ENCODE results near the gene EXOC2.

Gene EXOC2

DNA sequence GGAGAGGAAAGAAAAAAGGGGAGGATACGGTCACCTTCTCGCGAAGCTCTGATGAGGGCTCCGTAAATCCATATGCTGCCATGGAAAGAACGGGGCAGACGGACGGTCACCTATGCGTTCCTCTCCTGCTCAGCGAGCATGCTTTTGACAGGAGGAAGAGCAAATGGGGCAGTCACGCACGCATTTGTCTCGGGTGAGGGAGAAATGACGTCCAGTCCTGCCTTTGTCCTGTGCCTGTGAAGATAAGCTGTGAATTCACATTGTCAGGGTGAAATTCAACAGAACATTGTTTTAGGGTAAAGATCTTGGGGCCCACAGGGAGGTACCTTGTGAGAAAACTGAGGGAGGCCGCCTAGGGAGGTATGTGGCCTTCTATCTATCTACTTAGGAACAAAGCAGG, 217.6 kb downstream of the EXOC2 start:
- WGBS (ENCODE audit: extremely low coverage, insufficient coverage, insufficient read length) = no CpG with 5 or more reads among the region's 14 CpGs

DNA sequence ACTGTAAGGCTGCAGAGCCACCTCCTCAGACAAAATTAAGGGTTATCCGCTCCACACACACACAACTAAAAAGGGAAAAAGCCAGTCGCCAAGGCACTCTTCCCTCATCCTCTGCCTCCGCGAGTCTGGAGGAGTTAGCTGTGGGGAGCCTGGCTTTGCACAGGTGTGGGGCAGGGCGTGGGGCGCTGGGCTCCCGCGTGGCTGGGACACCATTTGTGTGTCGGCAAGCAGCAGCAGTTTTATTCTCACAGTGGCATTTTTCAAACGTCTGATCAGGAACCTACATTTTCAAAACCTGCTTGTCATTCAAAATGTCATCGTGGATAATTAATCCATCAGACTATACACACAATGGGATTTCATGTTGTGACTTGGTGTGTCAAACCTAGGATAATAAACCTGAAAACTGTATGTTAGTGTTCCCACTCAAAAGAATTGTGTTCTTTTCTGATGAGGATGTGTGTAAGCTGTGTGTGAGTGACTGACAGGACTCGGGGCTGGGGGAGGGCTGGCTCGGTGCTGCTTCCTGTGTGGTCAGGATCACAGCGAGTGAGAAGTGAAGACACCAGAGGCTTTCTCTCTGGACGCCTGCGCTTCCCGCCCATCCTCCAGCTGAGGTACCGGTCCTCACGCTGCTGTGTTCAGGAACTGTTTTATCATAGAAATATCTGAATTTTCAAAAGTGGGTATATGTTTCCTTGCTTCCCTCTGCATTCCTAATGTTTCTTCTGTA, 218.3 kb downstream of the EXOC2 start:
- no peak overlapping the region for H2BK120ac ChIP-seq (ENCODE audit: insufficient read depth, low read length, poor library complexity)
- H3K4me3 ChIP-seq (ENCODE audit: low read depth, low read length) = no peak overlapping the region
- no peak overlapping the region for H2AFZ ChIP-seq (ENCODE audit: insufficient read depth, low read length, poor library complexity)

More for the DNA sequence above, 217.6 kb downstream of the EXOC2 start:
- no peaks in the 10 kb centered on the region for H3K79me2 ChIP-seq (ENCODE audit: control insufficient read depth, insufficient read depth, low read length, poor library complexity)
- H3K4me3 ChIP-seq (ENCODE audit: low read depth, low read length) = no peak overlapping the region
- H3K36me3 ChIP-seq (ENCODE audit: control insufficient read depth in 1 of 2, insufficient read depth in 2 of 2, low read length in 2 of 2) = no peaks in the 10 kb centered on the region
- no peak overlapping the region for H3K9ac ChIP-seq (ENCODE audit: low read length)
- H2BK5ac ChIP-seq (ENCODE audit: low read depth, low read length, poor library complexity) = no peak overlapping the region
- no peak overlapping the region for H3K23ac ChIP-seq (ENCODE audit: low read length)
- no peak overlapping the region for H3K4ac ChIP-seq (ENCODE audit: low read depth, low read length)
- H3K27me3 ChIP-seq (ENCODE audit: insufficient read depth, low read length) = no peaks in the 10 kb centered on the region
- no peak for DNase-seq
- no peak overlapping the region for H3K14ac ChIP-seq (ENCODE audit: low read length)
- no peaks in the 10 kb centered on the region for H3K4me1 ChIP-seq (ENCODE audit: control insufficient read depth in 1 of 2, insufficient read depth in 2 of 2, low read length in 2 of 2)
- no peaks in the 10 kb centered on the region for H3K9me3 ChIP-seq (ENCODE audit: insufficient read depth, low read depth, low read length)
- no peak overlapping the region for H2AFZ ChIP-seq (ENCODE audit: insufficient read depth, low read length, poor library complexity)
- H2AK5ac ChIP-seq (ENCODE audit: low read length) = no peak overlapping the region
- H3K4me2 ChIP-seq (ENCODE audit: low read length) = no peak overlapping the region
- H3K18ac ChIP-seq (ENCODE audit: low read length) = no peak overlapping the region
- H4K91ac ChIP-seq (ENCODE audit: low read depth, low read length) = no peak overlapping the region
- no peak overlapping the region for H3K27ac ChIP-seq (ENCODE audit: low read depth, low read length)
- no peak overlapping the region for H4K8ac ChIP-seq (ENCODE audit: low read depth, low read length)
- no peak overlapping the region for H2BK120ac ChIP-seq (ENCODE audit: insufficient read depth, low read length, poor library complexity)
- H2BK12ac ChIP-seq (ENCODE audit: low read length) = no peak overlapping the region
- no peaks in the 10 kb centered on the region for H3K79me1 ChIP-seq (ENCODE audit: low read length)
- no peak overlapping the region for H4K12ac ChIP-seq (ENCODE audit: low read depth, low read length)

DNA sequence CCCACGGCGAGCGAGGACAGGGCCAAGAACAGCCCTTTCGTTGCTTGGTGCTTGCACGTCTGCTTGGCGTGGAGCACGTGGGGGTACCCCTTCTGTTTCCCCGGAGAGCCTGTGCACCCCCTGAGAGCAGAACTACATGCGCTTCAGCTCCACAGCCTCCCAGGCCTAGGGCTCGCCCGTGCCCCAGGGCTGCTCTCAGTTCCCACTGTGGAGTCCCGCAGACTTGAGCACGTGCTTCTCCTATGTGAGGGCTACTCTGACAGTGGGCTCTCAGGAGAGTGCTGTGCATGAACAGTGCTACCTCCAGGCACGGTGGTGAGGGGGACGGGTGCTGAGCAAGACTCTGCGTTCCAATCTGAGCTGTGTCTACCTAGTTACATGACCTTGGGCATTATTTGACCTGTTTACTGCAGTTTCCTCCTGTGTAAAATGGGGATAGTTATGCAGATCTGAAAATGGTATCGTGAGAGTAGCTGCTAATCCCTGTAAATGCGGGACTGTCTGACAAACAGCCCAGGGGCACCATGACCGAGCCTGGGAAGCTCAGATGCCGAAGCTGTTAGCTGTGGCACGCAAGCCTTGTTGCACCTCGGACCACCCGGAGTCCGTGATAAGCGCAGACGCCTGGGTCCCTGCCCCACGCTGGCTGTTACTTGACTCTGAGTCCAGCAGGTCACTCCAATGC, 219.0 kb downstream of the EXOC2 start:
- Histone ChIP-seq H2BK12ac (ENCODE audit: low read length) (no peak overlapping the region), H3K18ac (ENCODE audit: low read length) (no peak overlapping the region), H3K23ac (ENCODE audit: low read length) (no peak overlapping the region), H4K91ac (ENCODE audit: low read depth, low read length) (no peak overlapping the region), H3K4me2 (ENCODE audit: low read length) (no peak overlapping the region), H3K79me2 (ENCODE audit: control insufficient read depth, insufficient read depth, low read length, poor library complexity) (no peaks in the 10 kb centered on the region), H3K14ac (ENCODE audit: low read length) (no peak overlapping the region), H2AFZ (ENCODE audit: insufficient read depth, low read length, poor library complexity) (no peak overlapping the region), H2BK120ac (ENCODE audit: insufficient read depth, low read length, poor library complexity) (no peak overlapping the region), H3K9ac (ENCODE audit: low read length) (no peak overlapping the region), H3K4me1 (ENCODE audit: control insufficient read depth in 1 of 2, insufficient read depth in 2 of 2, low read length in 2 of 2) (no peaks in the 10 kb centered on the region), H2AK5ac (ENCODE audit: low read length) (no peak overlapping the region), H3K4me3 (ENCODE audit: low read depth, low read length) (no peak overlapping the region), H3K27me3 (ENCODE audit: insufficient read depth, low read length) (no peaks in the 10 kb centered on the region), H3K36me3 (ENCODE audit: control insufficient read depth in 1 of 2, insufficient read depth in 2 of 2, low read length in 2 of 2) (no peaks in the 10 kb centered on the region), H3K4ac (ENCODE audit: low read depth, low read length) (no peak overlapping the region), H4K8ac (ENCODE audit: low read depth, low read length) (no peak overlapping the region), H3K9me3 (ENCODE audit: insufficient read depth, low read depth, low read length) (no peaks in the 10 kb centered on the region), H3K79me1 (ENCODE audit: low read length) (no peaks in the 10 kb centered on the region), H4K12ac (ENCODE audit: low read depth, low read length) (no peak overlapping the region), H3K27ac (ENCODE audit: low read depth, low read length) (no peak overlapping the region), H2BK5ac (ENCODE audit: low read depth, low read length, poor library complexity) (no peak overlapping the region)
- WGBS (ENCODE audit: extremely low coverage, insufficient coverage, insufficient read length) = no CpG with 5 or more reads among the region's 27 CpGs
- peak; percentile 3 to 23 for DNase-seq

More for the DNA sequence above, 218.3 kb downstream of the EXOC2 start:
- Histone ChIP-seq H2AK5ac (ENCODE audit: low read length) (no peak overlapping the region), H3K4ac (ENCODE audit: low read depth, low read length) (no peak overlapping the region), H3K79me1 (ENCODE audit: low read length) (no peaks in the 10 kb centered on the region), H2BK12ac (ENCODE audit: low read length) (no peak overlapping the region), H3K23ac (ENCODE audit: low read length) (no peak overlapping the region), H3K9ac (ENCODE audit: low read length) (no peak overlapping the region), H3K27ac (ENCODE audit: low read depth, low read length) (no peak overlapping the region), H3K27me3 (ENCODE audit: insufficient read depth, low read length) (no peaks in the 10 kb centered on the region), H3K4me1 (ENCODE audit: control insufficient read depth in 1 of 2, insufficient read depth in 2 of 2, low read length in 2 of 2) (no peaks in the 10 kb centered on the region), H3K18ac (ENCODE audit: low read length) (no peak overlapping the region), H3K79me2 (ENCODE audit: control insufficient read depth, insufficient read depth, low read length, poor library complexity) (no peaks in the 10 kb centered on the region), H3K36me3 (ENCODE audit: control insufficient read depth in 1 of 2, insufficient read depth in 2 of 2, low read length in 2 of 2) (no peaks in the 10 kb centered on the region), H3K14ac (ENCODE audit: low read length) (no peak overlapping the region), H4K12ac (ENCODE audit: low read depth, low read length) (no peak overlapping the region), H4K91ac (ENCODE audit: low read depth, low read length) (no peak overlapping the region), H4K8ac (ENCODE audit: low read depth, low read length) (no peak overlapping the region), H3K9me3 (ENCODE audit: insufficient read depth, low read depth, low read length) (no peaks in the 10 kb centered on the region), H3K4me2 (ENCODE audit: low read length) (no peak overlapping the region), H2BK5ac (ENCODE audit: low read depth, low read length, poor library complexity) (no peak overlapping the region)
- no CpG with 5 or more reads among the region's 19 CpGs for WGBS (ENCODE audit: extremely low coverage, insufficient coverage, insufficient read length)
- no peak for DNase-seq

DNA sequence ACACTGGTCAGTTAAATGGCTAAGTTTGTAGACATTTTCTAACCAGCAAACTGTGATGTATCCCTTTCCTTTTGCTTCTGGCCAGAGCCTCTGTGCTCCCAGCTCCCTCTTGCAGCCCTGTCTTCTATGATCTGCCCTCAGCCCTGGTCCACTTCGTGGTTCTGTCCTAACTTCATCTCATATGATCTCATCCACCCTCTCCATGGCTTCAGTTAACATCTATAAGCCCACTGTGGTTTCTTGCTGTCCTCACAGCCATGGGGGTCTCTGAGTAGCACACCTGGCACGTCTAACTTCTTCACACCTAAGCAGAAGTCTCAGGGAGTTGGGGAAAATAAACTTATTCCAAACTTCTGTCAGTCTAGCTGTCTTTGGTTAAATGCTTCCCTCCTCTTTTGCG, 219.6 kb downstream of the EXOC2 start:
- Histone ChIP-seq H3K23ac (ENCODE audit: low read length) (no peak overlapping the region), H2AFZ (ENCODE audit: insufficient read depth, low read length, poor library complexity) (no peak overlapping the region), H3K4me1 (ENCODE audit: control insufficient read depth in 1 of 2, insufficient read depth in 2 of 2, low read length in 2 of 2) (no peaks in the 10 kb centered on the region), H3K27ac (ENCODE audit: low read depth, low read length) (no peak overlapping the region), H2BK120ac (ENCODE audit: insufficient read depth, low read length, poor library complexity) (no peak overlapping the region), H4K8ac (ENCODE audit: low read depth, low read length) (no peak overlapping the region), H3K4me2 (ENCODE audit: low read length) (no peak overlapping the region), H3K9me3 (ENCODE audit: insufficient read depth, low read depth, low read length) (no peaks in the 10 kb centered on the region), H3K36me3 (ENCODE audit: control insufficient read depth in 1 of 2, insufficient read depth in 2 of 2, low read length in 2 of 2) (no peaks in the 10 kb centered on the region), H3K18ac (ENCODE audit: low read length) (no peak overlapping the region), H3K4me3 (ENCODE audit: low read depth, low read length) (no peak overlapping the region), H2BK5ac (ENCODE audit: low read depth, low read length, poor library complexity) (no peak overlapping the region), H3K9ac (ENCODE audit: low read length) (no peak overlapping the region), H3K27me3 (ENCODE audit: insufficient read depth, low read length) (no peaks in the 10 kb centered on the region), H4K12ac (ENCODE audit: low read depth, low read length) (no peak overlapping the region), H4K91ac (ENCODE audit: low read depth, low read length) (no peak overlapping the region), H2AK5ac (ENCODE audit: low read length) (no peak overlapping the region), H3K14ac (ENCODE audit: low read length) (no peak overlapping the region), H2BK12ac (ENCODE audit: low read length) (no peak overlapping the region), H3K4ac (ENCODE audit: low read depth, low read length) (no peak overlapping the region), H3K79me1 (ENCODE audit: low read length) (no peaks in the 10 kb centered on the region), H3K79me2 (ENCODE audit: control insufficient read depth, insufficient read depth, low read length, poor library complexity) (no peaks in the 10 kb centered on the region)
- WGBS (ENCODE audit: extremely low coverage, insufficient coverage, insufficient read length) = no CpG with 5 or more reads among the region's 3 CpGs
- no peak for DNase-seq
